ENCODE results near the gene KRTAP5-4. TPM values are rescaled to one million over a fixed set of nuclear protein-coding genes. Genes with fewer than 3 reads are reported as not detected.
"Not testable (repeated sequence)": the region's sequence is repeated elsewhere in the genome, so short reads cannot be mapped to it uniquely, and the experiment has no call there.

The KRTAP5-4 gene
- total RNA-seq, 1 donor from 2014 or later = not detected

DNA sequence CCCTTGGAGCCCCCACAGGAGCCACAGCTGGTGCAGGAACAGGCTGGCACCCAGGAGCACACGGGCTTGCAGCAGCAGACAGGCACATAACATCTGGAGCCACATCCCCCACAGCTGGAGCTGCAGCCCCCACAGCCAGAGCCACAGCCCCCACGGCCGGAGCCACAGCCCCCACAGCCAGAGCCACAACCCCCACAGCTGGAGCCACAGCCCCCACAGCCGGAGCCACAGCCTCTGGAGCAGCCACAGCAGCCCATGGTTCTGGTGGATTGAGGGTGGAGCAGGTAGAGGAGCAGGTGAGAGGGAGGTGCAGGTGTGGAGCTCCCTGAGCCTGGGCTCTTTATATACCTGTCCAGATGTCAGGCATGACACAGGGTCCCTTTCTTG lies 24.0 kb downstream of the KRTAP5-4 start, which contains the start of gene KRTAP5-2:
KRTAP5-2 (minus strand) TSS at position 301 of the 387 bp plus-strand sequence; CDS start at position 257, 44 bp downstream.
- H3K4me1 ChIP-seq = no peaks in the 10 kb centered on the region
- no peaks in the 10 kb centered on the region for H3K36me3 ChIP-seq
- no peak for DNase-seq (ENCODE audit: extremely low spot score in 2 of 2)
- no peaks in the 10 kb centered on the region for H3K9me3 ChIP-seq
- H3K27me3 ChIP-seq = no peaks in the 10 kb centered on the region
- intact Hi-C loops (cut with DNase I) = no loop called here
- no peak for TF ChIP-seq POLR2A (IDR thresholded peaks at IDR 0.05)
- TF ChIP-seq, protein P1, sequence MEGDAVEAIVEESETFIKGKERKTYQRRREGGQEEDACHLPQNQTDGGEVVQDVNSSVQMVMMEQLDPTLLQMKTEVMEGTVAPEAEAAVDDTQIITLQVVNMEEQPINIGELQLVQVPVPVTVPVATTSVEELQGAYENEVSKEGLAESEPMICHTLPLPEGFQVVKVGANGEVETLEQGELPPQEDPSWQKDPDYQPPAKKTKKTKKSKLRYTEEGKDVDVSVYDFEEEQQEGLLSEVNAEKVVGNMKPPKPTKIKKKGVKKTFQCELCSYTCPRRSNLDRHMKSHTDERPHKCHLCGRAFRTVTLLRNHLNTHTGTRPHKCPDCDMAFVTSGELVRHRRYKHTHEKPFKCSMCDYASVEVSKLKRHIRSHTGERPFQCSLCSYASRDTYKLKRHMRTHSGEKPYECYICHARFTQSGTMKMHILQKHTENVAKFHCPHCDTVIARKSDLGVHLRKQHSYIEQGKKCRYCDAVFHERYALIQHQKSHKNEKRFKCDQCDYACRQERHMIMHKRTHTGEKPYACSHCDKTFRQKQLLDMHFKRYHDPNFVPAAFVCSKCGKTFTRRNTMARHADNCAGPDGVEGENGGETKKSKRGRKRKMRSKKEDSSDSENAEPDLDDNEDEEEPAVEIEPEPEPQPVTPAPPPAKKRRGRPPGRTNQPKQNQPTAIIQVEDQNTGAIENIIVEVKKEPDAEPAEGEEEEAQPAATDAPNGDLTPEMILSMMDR (IDR thresholded peaks at IDR 0.05) = no peak
- TF ChIP-seq POLR2AphosphoS5 (IDR thresholded peaks at IDR 0.05; ENCODE audit: insufficient read depth in 1 of 2, low read depth in 1 of 2) = no peak
- H3K27ac ChIP-seq = no peak within 1 kb of the TSS
- no peak within 1 kb of the TSS for H3K4me3 ChIP-seq

DNA sequence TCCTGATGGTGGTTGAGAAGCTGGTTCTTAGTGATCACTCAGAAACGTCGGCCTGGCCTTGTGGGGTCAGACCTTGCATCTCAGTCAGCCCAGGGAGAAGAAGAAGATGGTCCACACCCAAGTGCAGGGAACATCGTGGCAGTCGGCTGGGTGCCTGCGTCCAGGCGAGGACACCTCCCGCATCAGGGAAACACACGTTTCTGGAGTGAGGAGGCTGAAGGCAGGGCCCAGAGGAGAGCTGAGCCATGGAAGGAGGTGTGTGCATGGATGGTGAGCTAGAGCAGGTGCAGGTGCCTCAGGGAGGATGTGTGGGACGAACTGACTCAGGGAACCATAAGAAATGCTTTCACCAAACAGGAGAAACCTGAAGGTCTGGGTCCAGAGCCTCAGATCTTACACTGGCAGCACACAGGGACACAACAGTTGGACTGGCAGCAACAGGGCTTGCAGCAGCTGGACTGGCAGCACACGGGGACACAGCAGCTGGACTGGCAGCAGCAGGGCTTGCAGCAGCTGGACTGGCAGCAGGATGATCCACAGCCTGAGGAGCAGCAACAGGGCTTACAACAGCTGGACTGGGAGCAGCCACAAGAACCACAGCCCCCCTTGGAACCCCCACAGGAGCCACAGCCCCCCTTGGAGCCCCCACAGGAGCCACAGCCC lies 24.5 kb downstream of the KRTAP5-4 start:
- no peaks in the 10 kb centered on the region for H3K9me3 ChIP-seq
- no peaks in the 10 kb centered on the region for H3K27me3 ChIP-seq
- no peak overlapping the region for H3K27ac ChIP-seq
- no peaks in the 10 kb centered on the region for H3K36me3 ChIP-seq
- intact Hi-C loops (cut with DNase I) = no loop called here
- H3K4me3 ChIP-seq = no peak overlapping the region
- DNase-seq (ENCODE audit: extremely low spot score in 2 of 2) = no peak
- TF ChIP-seq POLR2A (IDR thresholded peaks at IDR 0.05) (no peak), POLR2AphosphoS5 (IDR thresholded peaks at IDR 0.05; ENCODE audit: insufficient read depth in 1 of 2, low read depth in 1 of 2) (no peak)
- TF ChIP-seq, protein P1 (IDR thresholded peaks at IDR 0.05) = no peak
- H3K4me1 ChIP-seq = no peaks in the 10 kb centered on the region

DNA sequence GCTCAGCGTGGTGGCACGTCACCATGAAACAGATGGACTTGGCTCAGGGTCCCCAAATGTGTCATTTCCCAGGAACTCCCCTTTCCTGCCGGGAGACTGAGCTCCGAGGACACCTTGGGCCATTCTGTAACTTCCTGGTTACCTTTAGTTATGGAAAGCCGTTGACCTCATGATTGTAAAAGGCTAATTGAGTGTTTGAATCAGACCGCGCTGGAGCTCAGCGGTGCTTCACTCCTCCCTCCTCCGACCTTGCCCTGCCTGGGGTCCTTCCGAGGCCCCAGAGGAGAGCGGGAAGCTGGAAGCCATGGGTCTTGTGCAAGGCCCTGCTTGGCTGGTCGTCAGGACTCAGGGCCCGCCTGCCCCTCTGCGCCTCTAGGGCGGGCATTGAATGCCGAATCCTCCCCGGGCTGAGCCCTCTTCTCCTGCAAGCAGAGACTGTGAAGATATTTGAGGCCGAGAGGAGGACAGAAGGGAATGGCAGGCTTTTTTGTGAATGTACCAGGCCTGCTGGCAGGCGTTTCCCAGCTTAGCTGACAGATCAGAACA lies 25.3 kb downstream of the KRTAP5-4 start:
- intact Hi-C loops (cut with DNase I); H3K4me3 ChIP-seq; H3K27ac ChIP-seq; H3K9me3 ChIP-seq; H3K27me3 ChIP-seq; H3K36me3 ChIP-seq; H3K4me1 ChIP-seq; DNase-seq (ENCODE audit: extremely low spot score in 2 of 2): not testable (repeated sequence)

DNA sequence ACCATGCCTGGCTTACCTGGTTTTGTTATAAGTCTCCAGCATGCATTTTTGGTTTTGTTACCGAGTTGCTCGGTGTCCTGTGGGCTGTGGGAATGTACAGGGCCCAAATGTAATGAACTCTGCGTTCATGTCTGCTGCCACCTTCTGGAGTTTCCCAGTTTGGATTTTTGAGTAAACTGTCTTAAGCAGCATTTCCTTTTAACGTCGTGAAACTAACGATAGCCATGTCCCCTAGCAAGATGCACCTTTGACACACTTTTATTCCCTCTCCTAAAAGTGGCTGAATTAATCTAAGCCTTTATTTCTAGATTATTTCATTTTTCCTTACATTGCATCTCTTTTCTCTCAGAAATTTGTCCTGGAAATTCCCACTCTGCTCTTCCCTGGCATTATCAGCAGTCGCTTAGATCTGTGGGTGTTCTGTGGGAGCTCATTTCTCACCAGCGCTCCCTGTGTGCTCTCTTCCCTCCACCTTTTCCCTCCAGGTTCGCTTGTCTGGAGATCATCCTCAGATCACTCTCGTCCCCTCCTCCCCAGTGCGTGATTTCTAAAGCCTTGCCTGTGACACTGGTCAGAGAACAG lies 25.9 kb downstream of the KRTAP5-4 start:
- H3K4me3 ChIP-seq; intact Hi-C loops (cut with DNase I); DNase-seq (ENCODE audit: extremely low spot score in 2 of 2); H3K9me3 ChIP-seq; H3K36me3 ChIP-seq; H3K4me1 ChIP-seq; H3K27me3 ChIP-seq; H3K27ac ChIP-seq: not testable (repeated sequence)

DNA sequence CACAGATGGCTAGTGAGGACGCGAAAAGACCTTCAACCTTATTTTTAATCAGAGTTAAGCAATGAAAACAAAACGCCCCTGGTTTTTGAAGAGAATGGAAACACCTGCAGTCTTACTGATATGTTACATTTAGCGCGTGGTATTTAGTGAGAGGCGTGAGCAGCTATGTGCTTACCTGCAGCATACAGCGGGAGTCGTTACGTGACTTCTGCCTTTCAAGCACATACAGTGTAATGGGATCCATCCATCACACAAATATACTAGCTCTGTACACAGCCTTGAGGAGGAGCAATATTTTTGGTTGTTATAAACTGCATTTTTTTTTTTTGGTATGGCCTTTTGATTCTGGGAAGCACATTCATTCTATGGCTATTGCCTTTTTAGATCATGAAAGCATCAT lies 29.3 kb downstream of the KRTAP5-4 start:
- Histone ChIP-seq H3K27me3 (no peaks in the 10 kb centered on the region), H3K4me1 (no peaks in the 10 kb centered on the region), H3K9me3 (no peaks in the 10 kb centered on the region), H3K36me3 (no peaks in the 10 kb centered on the region), H3K4me3 (no peak overlapping the region), H3K27ac (no peak overlapping the region)
- no peak for TF ChIP-seq POLR2AphosphoS5 (IDR thresholded peaks at IDR 0.05; ENCODE audit: insufficient read depth in 1 of 2, low read depth in 1 of 2)
- no peak for TF ChIP-seq POLR2A (IDR thresholded peaks at IDR 0.05)
- DNase-seq (ENCODE audit: extremely low spot score in 2 of 2) = no peak
- intact Hi-C loops (cut with DNase I) = no loop called here

DNA sequence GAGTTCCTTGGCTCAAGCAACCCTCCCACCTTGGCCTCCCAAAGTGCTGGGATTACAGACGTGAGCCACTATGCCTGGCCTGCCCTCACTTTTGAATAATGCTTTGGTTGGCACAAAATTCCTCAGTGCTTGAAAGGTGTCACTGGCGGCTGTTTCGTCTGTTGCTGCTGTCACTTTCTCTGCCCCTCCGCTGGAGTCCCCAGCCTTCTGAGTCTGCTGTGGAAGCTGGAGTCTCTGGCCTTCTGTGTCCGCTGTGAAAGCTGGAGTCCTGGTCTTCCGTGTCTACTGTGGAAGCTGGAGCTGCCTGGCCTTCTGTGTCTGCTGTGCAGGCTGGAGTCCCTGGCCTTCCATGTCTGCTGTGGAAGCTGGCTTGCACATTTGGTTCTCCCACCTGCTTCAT lies 31.9 kb downstream of the KRTAP5-4 start:
- H3K4me3 ChIP-seq = no peak overlapping the region
- no peaks in the 10 kb centered on the region for H3K36me3 ChIP-seq
- intact Hi-C loops (cut with DNase I) = no loop called here
- no peaks in the 10 kb centered on the region for H3K27me3 ChIP-seq
- no peak for DNase-seq (ENCODE audit: extremely low spot score in 2 of 2)
- no peaks in the 10 kb centered on the region for H3K4me1 ChIP-seq
- H3K27ac ChIP-seq = no peak overlapping the region
- TF ChIP-seq POLR2A (IDR thresholded peaks at IDR 0.05) (no peak), POLR2AphosphoS5 (IDR thresholded peaks at IDR 0.05; ENCODE audit: insufficient read depth in 1 of 2, low read depth in 1 of 2) (no peak)
- TF ChIP-seq, protein P1 (IDR thresholded peaks at IDR 0.05) = no peak
- no peaks in the 10 kb centered on the region for H3K9me3 ChIP-seq

DNA sequence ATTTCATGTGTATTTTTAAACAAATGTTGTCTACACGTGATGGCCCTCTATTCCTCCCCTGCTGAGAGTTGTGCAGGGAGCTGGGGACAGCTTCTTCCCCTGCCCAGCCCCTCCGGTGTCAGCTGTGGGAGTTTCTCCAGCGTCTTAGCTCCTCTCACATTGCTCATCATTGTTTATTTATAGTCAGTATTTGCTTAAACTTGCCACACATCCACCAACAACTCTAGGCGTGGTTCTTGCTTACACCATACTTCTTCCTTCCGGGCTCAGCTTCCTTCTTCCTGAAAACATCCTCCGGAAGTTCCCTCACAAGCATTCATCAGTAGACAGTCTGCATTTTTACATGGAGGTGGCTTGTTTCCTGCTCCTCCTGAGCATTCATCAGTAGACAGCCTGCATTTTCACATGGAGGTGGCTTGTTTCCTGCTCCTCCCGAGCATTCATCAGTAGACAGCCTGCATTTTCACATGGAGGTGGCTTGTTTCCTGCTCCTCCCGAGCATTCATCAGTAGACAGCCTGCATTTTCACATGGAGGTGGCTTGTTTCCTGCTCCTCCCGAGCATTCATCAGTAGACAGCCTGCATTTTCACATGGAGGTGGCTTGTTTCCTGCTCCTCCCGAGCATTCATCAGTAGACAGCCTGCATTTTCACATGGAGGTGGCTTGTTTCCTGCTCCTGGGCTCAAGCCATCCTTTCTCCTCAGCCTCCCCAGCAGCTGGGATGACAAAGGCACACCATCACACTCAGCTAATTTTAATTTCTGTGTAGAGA lies 32.6 kb downstream of the KRTAP5-4 start:
- H3K27me3 ChIP-seq; intact Hi-C loops (cut with DNase I); H3K4me1 ChIP-seq; H3K36me3 ChIP-seq; H3K4me3 ChIP-seq; H3K27ac ChIP-seq; DNase-seq (ENCODE audit: extremely low spot score in 2 of 2); H3K9me3 ChIP-seq: not testable (repeated sequence)
